GM20431 (cell line): Measurements from ENCODE around the gene AGTPBP1.

Source experiments
- in situ Hi-C: fragments of 300-500 bp; cut with MseI, MboI; formaldehyde crosslinking; loops from one replicate; pipeline ENCODE4 v1.15.0; 2020; ENCODE audit warnings: low sequenced_read_pairs; ENCODE audit not compliant: unreplicated experiment

Gene AGTPBP1

DNA sequence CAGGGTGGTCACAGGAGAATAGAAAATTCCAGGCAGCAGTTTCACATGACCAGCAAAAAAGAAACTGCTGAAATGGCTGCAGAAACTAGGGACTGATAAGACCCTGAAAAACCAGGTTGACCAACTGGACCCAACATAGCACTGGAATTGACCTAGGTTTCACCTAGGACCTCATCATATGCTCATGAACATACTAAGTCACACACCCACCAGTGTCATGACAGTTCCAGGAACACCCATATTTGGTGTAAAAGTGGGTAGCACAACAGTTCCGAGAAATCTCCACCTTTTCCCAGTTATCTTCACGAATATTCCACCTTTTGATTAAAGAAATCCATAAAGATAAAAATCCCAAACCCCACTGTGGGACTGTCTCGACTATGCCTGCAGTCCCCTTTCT, 182.2 kb downstream of the AGTPBP1 start:
- in situ Hi-C loops, result no loop called here

DNA sequence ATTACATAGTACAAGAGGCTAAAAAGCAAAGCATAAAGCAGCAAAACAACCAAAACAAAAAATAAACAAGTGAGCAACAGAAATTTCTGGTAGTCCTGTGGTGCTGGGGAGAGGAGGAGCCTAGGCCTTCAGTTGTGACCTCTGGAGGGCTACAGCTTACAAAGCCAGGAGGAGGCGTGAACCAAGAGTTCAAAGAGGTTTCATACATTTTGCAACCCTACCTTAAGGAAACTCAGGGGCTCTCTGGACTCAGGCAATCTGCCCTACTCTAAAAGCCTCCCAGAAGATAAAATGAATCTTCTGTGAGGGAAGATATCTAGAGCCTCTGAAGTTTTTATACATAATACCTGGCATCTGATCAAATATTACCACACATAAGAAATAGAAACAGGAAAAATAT, 187.4 kb downstream of the AGTPBP1 start:
- in situ Hi-C loops, result no loop called here

DNA sequence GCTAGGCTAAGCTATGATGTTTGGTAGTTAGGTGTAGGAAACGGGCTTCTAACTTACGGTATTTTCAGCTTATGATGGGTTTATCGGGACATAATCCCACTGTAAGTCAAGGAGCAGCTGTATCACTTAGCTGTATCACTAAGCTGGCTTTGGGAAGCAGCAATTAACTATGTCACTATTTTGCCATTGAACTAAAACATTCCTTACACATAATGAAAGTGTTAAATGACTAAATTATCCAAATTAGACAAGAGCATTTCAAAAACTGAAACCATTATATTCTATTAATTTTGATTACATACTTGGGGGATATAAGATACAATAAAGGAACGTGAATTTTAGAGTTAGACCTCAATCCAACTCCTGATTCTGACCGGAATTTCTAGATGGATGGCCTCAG, 188.3 kb downstream of the AGTPBP1 start:
- in situ Hi-C loops, result no loop called here

DNA sequence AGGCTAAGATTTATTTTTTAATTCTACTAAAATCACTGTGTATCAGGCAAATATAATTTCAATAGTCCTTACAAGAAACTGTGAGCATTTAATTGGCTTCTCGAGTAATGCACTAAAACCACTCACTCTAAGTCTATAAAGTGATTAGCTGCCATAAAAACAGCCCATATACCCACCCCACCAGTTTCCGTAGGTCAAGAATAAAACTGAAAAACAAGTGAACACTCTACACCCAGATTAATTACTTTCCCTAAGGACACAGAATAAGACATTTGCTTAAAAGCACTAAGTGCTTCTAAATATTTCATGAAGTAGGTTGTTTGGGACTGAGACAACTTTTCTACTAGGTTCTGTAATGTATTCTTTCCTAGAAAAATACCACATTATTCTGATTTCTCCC, 194.2 kb downstream of the AGTPBP1 start:
- in situ Hi-C loops, result no loop called here

DNA sequence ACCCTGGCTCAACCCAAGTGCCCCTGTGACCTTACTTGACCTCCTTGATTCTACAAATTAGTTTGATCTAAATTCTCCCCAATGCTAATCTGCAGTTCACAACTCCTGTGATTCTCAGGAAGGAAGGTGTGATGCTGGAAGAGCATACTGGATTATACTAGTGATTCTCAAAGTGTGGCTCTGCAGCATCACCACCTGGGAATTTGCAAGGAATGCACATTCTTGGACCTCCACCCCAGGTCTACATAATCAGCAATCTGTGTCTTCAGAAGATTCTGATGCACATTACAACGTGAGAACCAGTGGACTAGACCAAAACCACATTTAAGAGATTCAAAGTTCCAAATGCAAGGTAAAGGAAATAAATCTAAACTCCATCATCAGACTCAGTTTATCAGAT, 198.6 kb downstream of the AGTPBP1 start:
- in situ Hi-C loops, result no loop called here

DNA sequence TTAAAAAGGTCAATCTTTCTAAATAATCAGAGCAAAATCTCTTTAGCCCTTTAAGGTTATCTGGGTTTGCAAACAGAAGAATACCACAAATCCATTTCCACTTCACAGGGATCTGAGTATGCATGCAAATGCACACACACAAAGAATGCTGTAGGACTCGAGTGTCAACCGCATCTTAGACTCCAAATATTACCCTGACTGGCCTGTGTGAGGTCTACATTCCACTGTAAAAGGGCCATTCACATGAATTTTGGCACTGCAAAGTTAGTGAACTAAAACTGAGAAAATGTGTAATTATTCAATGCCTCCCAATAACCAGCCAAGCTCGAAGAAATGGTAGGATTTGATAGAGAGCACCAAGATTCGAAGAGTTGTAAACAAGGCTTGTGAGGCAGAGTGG, 199.9 kb downstream of the AGTPBP1 start:
- in situ Hi-C loops, result no loop called here

DNA sequence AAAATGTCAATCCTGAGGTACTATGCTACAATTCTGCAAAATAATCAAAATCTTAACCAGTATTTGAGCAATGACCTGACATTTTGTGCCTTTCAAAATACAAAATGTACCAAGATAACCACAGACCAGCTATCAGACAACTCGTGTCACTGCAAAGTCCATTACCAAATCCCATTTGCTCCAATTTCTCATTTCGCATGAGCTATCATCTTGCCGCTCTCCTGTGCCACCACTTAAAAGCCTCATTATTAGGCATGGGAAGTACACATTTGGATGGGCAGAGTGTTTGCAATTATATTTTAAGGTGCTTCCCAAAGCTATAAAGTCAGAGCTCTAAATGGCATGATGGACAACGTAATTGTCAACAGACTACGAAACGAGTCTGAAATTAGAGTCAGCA, 205.2 kb downstream of the AGTPBP1 start:
- in situ Hi-C loops, result no loop called here

DNA sequence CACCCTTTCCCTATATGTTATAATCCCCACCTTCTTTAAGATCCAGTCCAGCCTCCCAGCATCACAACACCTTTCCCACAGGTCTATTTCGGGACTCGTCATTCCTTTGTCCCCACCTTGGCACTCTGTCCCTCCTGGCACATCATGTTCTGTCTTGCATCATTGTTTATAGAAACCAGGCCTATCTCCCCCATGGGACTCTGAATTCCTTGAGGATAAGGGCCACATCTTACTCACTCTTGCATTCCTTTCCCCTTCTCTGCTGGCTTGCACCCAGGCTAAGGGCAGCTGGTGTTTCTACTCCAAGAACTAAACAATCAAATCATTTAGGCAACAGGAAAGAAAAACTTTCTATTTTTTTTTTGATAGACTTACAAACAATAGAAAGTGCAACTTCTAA, 205.7 kb downstream of the AGTPBP1 start:
- in situ Hi-C loops, result no loop called here

DNA sequence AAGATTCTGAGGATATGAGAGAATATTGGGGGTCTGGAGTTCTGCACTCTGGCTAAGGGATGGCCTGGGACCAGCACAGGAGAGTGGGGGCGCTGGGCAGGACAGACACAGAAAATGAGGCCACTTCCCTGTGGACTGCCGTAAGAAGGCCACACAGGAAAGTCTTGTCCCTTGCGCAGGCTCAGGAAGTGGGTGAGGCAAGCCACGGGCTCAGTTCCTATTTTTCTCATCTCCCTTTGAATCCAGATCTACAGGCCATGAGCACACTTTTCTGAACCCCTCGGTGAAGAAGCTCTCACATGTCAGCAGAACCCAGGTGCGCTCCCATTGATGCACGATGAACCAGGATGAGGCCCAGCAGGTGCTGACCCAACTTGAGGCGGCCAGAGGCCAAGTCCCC, 207.4 kb downstream of the AGTPBP1 start:
- in situ Hi-C loops, result no loop called here

DNA sequence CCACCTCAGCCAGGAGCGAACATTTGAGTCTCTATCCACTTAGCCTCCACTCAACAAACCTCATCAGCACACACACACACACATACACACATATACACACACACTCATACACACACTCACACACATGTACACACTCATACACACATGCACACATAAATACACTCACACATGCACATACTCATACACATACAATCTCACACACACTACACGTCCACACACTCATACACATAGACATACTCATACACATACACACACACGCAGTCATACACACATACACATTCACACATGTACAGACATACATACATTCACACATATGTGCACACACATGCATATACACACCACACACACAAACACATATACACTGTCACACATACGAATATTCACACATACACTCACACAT, 208.2 kb downstream of the AGTPBP1 start:
- in situ Hi-C loops, result no loop called here

DNA sequence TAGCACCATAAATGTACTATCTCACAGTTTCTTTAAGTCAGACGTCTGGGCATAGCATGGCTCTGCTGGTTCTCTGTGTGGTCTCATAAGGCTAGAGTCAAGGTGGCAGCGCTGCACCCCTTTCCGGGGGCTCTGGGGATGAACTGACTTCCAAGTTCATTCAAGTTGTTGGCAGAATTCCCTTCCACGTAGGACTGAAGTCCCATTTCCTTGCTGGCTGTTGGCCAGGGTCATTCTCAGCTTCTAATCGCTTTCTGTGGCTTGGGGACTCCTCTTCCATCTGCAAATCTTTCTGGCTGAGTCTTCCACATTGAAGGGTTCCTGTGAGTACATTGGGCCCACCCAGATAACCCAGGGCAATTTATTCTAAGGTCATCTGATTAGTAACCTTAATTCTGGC, 211.0 kb downstream of the AGTPBP1 start:
- in situ Hi-C loops, result no loop called here

DNA sequence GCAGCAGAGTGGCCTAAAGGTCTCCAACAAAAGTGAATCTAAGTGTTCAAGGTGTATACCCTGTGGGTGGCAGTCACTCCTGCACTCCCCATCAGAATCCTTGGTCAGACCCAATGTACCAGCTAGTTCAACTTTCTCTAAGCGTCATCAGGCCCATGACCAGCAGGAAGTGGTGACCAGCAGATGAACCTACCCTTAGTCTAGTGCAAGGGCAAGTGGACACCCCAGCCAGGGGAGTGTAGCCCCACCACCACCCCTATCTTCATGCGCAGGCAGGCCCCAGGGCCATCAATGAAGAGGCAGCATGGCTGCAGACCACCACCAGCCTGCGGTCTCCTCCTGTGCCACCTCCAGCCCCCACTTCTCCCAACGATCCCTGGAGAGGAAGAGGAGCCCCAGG, 213.1 kb downstream of the AGTPBP1 start:
- in situ Hi-C loops, result no loop called here

DNA sequence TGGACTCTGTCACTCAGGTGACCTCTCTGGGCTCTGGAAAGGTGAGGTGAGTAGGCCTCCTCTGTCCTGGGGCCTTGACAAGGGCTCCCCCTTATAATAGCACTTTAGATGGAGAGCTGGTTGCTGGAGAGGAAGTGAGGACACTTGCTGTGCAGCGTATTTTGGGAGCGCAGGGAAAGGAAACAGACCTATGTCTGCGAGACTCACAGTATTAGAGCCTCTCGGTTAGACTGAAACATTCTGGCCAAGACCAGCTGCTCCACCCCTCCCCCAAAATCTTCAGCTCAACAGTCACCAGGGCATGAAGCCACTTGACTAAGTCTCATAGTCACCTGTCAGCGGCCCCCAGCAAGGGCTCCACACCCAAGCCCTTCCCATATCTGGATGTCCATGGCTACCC, 213.6 kb downstream of the AGTPBP1 start:
- in situ Hi-C loops, result no loop called here

DNA sequence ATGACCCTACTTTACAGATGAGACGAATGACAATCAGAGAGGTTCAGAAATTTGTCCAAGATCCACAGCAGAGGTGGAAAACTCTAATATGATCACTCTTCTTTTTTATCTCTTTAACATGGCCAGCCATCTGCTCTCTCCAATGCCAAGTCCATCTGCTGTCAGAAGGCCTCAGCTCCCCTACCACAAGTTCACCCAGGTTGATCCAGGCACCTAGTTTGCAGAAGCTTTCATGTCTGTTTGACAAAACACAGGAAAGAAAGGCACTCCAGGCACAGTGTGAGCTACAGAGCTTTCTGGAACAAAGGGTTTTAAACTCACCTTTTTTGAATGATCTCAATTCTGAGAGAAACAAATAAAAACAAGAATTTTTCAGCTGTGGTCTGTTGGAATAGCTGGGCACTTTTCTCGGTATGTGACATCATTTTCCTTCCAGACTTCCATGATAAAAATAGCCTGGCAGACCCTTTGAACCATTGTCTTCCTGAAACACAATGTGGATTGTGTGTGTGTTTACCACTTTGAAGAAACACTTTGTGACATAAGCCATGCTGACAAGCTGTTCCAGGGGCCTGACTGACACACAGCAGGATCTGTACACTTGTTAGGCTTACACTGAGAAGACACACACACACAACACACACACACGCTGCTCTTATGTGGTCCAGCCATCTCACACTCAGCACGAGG, 214.3 kb downstream of the AGTPBP1 start:
- in situ Hi-C loops, result no loop called here

DNA sequence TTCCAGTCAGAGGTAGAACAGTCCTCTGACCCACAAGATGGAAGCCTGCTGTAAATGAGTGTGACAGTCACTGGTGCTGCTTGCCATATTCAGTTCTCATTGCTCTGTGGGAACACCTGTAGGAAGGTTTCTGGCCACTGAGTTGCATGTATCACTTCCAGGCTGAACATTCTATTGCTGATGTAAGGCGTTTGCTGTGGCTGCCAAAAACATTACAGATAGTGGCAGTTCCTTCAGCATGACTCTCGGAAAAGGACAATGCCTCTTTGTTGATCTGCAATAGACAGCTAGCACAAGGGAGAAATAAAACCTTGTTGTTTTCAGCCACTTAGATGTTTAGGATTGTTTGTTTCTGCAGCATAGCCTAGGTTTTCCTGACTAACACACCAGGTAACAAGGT, 217.2 kb downstream of the AGTPBP1 start:
- in situ Hi-C loops, result no loop called here

DNA sequence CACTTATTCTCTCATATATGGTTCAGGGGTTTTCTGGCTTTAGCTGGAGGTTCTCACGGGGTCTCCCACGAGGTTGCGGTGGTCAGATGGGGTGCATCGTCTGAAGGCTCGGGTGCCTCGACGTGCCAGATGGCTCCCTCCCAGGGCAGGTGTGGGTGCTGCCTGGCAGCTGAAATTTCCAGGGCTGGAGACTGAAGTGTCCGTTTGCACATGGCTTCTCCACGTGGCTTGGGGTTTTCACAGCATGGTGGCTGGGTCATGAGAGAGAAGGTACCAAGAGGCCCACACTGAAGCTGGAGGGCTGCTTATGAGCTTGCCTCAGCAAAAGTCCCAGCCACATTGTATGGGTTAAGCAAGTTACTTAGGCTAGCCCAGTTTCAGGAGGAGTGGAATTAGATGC, 218.6 kb downstream of the AGTPBP1 start:
- in situ Hi-C loops, result no loop called here

DNA sequence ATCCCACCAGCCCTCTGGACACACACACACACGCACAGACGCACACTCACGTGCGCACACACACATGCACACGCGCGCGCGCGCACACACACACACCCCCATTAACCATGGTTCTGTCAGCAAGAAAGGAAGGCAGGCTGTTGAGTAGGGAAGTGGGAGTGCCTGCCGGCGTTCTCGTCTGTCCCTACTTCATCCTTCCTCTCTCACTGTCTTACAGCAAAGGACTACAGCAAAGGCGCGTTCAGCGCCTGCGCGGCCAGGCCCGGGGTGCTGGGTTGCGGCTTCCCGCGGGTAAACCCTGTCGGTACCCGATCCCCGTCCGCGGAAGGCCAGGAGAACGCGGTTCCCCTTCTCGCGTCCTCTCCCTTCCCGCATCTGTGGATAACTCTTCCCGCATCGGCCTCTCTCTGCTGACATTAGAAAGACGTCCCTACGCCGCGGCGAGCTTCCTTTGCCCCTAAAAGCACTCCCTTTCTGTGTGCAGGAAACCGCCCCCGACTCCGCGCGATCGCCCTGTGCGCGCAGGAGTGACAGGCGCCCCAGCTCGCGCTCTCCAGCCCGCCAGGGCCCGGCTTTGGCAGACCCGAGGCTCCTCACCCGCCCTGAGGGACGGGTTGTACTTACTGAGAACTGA, 219.2 kb downstream of the AGTPBP1 start:
- in situ Hi-C loops, result no loop called here

DNA sequence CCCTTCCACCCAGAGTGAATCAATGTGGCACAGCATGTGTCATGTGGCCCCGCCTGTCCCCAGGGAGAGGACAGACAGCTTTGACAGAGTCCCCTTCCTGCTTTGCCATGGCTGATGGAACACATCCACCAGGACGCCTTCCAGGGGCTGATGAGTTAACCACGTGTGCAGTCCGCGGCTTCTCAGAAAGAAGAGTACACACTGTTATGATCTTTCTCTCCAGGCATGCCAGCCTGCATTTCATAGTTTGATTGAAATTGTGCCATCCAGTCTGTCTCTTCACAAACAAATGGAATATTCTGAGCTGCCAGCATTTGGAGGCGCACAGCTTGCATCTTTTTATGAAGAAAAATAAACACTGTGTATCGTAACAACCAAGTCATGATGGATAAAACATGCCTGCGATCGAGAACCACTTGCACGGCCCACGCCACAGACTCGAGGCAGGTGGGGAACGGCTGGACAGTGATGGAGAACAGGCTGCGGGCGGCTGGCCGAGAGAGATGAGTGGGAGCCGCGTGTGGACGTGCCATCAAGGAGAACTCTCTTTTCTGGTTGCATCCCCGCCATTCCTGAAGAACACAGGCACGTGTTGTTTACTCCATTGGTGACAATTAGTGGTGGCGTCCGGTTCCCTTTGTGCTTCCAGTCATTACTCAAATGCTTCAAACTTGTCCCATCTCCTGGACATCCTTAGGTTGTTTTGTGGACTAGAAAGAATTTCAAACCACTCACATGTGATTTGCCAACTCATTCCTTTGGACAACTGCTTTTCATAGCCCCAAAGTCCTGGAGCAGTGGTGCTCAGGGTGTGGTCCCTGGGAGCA, 220.2 kb downstream of the AGTPBP1 start:
- in situ Hi-C loops, result no loop called here

DNA sequence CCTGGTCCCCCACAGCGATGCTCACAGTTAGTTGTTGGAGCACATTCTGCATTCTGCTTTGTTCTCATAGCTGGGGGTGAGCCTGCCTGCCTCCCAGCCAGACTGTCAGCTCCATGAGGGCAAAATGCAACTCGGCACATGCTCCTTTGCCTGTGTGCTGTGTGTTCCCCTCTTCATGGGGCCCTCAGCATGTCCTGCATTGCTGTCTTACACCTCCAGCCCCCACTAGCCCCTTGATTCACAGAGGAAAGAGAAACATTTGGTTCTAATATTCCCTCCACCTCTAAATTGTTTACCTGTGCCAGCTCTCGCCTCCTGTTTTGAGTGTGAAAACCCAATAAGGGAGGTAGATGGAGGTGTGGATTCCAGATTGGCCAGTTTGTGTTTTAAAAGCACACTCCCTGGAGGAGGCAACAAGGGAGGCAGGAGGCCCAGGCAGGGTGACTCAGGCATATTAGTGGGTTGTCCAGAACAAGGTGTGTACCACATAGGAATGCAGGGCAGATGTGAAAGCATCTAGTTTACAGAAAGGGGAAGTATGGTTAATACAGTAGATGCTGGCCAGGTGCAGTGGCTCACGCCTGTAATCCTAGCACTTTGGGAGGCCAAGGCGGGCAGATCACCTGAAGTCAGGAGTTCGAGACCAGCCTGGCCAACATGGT, 224.6 kb downstream of the AGTPBP1 start:
- in situ Hi-C loops, result no loop called here

DNA sequence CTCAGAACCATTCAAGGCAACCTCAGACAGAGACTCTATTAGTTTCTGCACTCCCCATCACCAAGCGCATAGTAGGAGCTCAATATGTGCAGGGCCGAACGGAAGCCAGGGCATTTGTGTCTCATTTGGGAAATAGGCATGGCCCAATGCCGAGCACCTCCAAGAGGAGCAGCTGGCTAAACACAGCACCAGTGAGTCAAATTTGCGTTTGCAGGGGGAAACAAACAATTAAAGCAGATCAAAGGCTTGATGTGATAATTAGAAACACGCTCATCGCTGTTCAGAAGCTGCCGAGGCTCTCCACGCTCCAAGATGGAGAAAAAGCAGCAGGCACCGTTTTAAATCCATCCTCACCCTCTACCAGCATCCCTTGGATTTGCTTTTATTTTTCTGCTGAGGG, 225.3 kb downstream of the AGTPBP1 start:
- in situ Hi-C loops, result no loop called here

DNA sequence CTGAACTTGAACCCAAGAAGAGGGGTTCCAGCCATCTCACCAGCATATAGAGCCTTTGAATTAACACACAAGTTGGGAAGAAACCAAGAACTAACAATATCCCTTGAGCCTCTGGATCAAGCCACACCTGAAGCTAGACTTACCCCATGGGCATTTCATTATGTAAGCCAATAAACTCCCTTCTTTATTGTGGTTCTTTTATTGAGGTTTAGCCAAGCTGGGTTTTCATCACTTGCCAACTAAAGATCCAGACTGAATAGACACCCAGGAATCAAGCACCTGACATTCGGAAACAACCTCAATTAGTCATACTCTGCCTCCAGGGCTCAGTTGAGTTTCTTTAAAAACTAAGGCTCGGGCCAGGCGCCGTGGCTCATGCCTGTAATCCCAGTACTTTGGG, 226.7 kb downstream of the AGTPBP1 start:
- in situ Hi-C loops, result no loop called here
